CD8-positive, alpha-beta memory T cell (primary cell): ENCODE results near the gene MLH3. TPM values are rescaled to one million over a fixed set of nuclear protein-coding genes. Genes with fewer than 3 reads are reported as not detected.
A peak's percentile ranks its signal among the peaks of the same experiment; 100 is the strongest.

ENCODE experiments used
- CTCF ChIA-PET: fragments of 350-600 bp; sonication (Branson Sonifier 250); formaldehyde crosslinking; loops from one replicate; lab custom pipeline; 2021; ENCODE audit warnings: antibody characterized with exemption; lab: Charles Lee
- POLR2A ChIA-PET: fragments of 350-600 bp; sonication (Branson Sonifier 250); formaldehyde crosslinking; loops from one replicate; lab custom pipeline; 2021; ENCODE audit warnings: antibody characterized with exemption; lab: Charles Lee
- DNase-seq, 5 donors: peaks; one replicate each; pipeline versions ENCODE4 v3.0.0 to v3.0.0-alpha.2; 2020 to 2022; ENCODE audit warnings: mixed read lengths in 1 of 5
- H3K27ac ChIP-seq: one replicate; pipeline ENCODE4 v1.7.0; 2013; ENCODE audit warnings: low read depth, mild to moderate bottlenecking, low read length, moderate library complexity
- H3K27me3 ChIP-seq: 2 replicates; pipeline ENCODE4 v1.7.0; 2013; ENCODE audit warnings: low read length, mild to moderate bottlenecking; ENCODE audit not compliant: insufficient read depth, poor library complexity, severe bottlenecking
- H3K36me3 ChIP-seq: 2 replicates; pipeline ENCODE4 v1.7.0; 2013; ENCODE audit warnings: mild to moderate bottlenecking, low read length, moderate library complexity; ENCODE audit not compliant: insufficient read depth
- H3K4me1 ChIP-seq: 2 replicates; pipeline ENCODE4 v1.7.0; 2013; ENCODE audit warnings: mild to moderate bottlenecking, low read length, moderate library complexity; ENCODE audit not compliant: insufficient read depth
- H3K4me3 ChIP-seq: 2 replicates; pipeline ENCODE4 v1.7.0; 2013; ENCODE audit warnings: mild to moderate bottlenecking, low read length
- H3K9me3 ChIP-seq: 2 replicates; pipeline ENCODE4 v1.7.0; 2013; ENCODE audit warnings: mild to moderate bottlenecking, low read length
- H3K27ac Mint-ChIP-seq, 8 donors: one replicate each; pipeline ENCODE4 v1.8.0; 2020 to 2021; ENCODE audit warnings: mixed read lengths in 8 of 8, mild to moderate bottlenecking in 6 of 8, inconsistent platforms in 3 of 8, moderate library complexity in 3 of 8
- H3K27me3 Mint-ChIP-seq, 2 donors: one replicate each; pipeline ENCODE4 v1.8.0; 2020 to 2021; ENCODE audit warnings: mixed read lengths in 2 of 2, mild to moderate bottlenecking in 1 of 2, moderate library complexity in 1 of 2
- H3K36me3 Mint-ChIP-seq, 3 donors: one replicate each; pipeline ENCODE4 v1.8.0; 2020 to 2021; ENCODE audit warnings: mixed read lengths in 3 of 3, inconsistent platforms in 1 of 3, mild to moderate bottlenecking in 1 of 3
- H3K4me1 Mint-ChIP-seq, 3 donors: one replicate each; pipeline ENCODE4 v1.8.0; 2020 to 2021; ENCODE audit warnings: mixed read lengths in 3 of 3, inconsistent platforms in 1 of 3, mild to moderate bottlenecking in 1 of 3
- H3K4me3 Mint-ChIP-seq, 7 donors: one replicate each; pipeline ENCODE4 v1.8.0; 2020 to 2021; ENCODE audit warnings: mixed read lengths in 7 of 7, mild to moderate bottlenecking in 6 of 7, moderate library complexity in 4 of 7, inconsistent platforms in 2 of 7
- H3K9me3 Mint-ChIP-seq, 5 donors: one replicate each; pipeline ENCODE4 v1.8.0; 2020 to 2022; ENCODE audit warnings: mixed read lengths in 5 of 5, mild to moderate bottlenecking in 3 of 5, moderate library complexity in 2 of 5, inconsistent platforms in 1 of 5
- polyA plus RNA-seq: library from polyadenylated mRNA; unstranded; fragments of 300-500 nt; fragmentation: Illumina TruSeq; gene quantifications from one replicate; pipeline ENCODE4 v1.2.3, GENCODE V29; 2021
- total RNA-seq, 2 experiments: library from RNA; stranded (reverse); gene quantifications; one replicate each; pipeline ENCODE4 v1.2.3, GENCODE V29; 2021

MLH3 gene
- total RNA-seq: 10 to 100 TPM; 16.2 to 16.7 TPM
- polyA plus RNA-seq: 10.4 TPM

- H3K4me3 Mint-ChIP-seq: peak within 1 kb of the TSS; percentile 91 to 95 (median 94)
- ChIA-PET CTCF (interaction anchor here (1.1 to 1.4 kb wide), 2 partner anchors 11 to 14 kb away, joined by 3 read pairs; no protein-coding TSS in a partner anchor), POLR2A (interaction anchor here (0.5 to 3.3 kb wide), 3 partner anchors 13 to 288 kb away, joined by 3 to 12 read pairs (median 5); partner anchors contain the start of genes ACYP1 and EIF2B2)
Observed at GRCh38 chr14:75050852-75051555, at the start of gene MLH3. TSS of gene MLH3 (minus strand) at chr14:75051467. CDS start at chr14:75049655, 1,812 bp downstream.

GRCh38 chr14:75098682-75099081 is 47.4 kb upstream of the MLH3 start:
- DNase-seq: no peak
- Histone ChIP-seq H3K4me1 (no peaks in the 10 kb centered on the region), H3K27ac (no peak overlapping the region), H3K4me3 (no peak overlapping the region), H3K36me3 (peaks cover 39% of the 10 kb centered on the region), H3K9me3 (no peaks in the 10 kb centered on the region), H3K27me3 (no peaks in the 10 kb centered on the region)
- peaks cover 0 to 1% of the 10 kb centered on the region in 2 donors for H3K27me3 Mint-ChIP-seq
- H3K27ac Mint-ChIP-seq: peak overlapping the region in 2 of 8 donors; percentile 3 to 59
- H3K9me3 Mint-ChIP-seq: no peaks in the 10 kb centered on the region
- no peak overlapping the region for H3K4me3 Mint-ChIP-seq
- ChIA-PET POLR2A (no interaction called here), CTCF (interaction anchor here (0.7 to 1.4 kb wide), 4 partner anchors 10 to 43 kb away, joined by 3 to 5 read pairs (median 4); no protein-coding TSS in a partner anchor)
- peaks cover 0 to 5% (median 0%) of the 10 kb centered on the region in 3 donors for H3K4me1 Mint-ChIP-seq
- H3K36me3 Mint-ChIP-seq: peaks cover 21 to 87% (median 32%) of the 10 kb centered on the region in 3 donors

More at GRCh38 chr14:75050852-75051555, at the start of gene MLH3:
- peak; percentile 75 to 87 (median 77) for DNase-seq
- H3K27ac ChIP-seq: peak within 1 kb of the TSS; percentile 79
- peaks cover 16% of the 10 kb centered on the region for H3K4me1 ChIP-seq
- Mint-ChIP-seq H3K27me3 (no peaks in the 10 kb centered on the region), H3K27ac (peak within 1 kb of the TSS; percentile 86 to 96 (median 95)), H3K4me1 (peaks cover 39 to 56% (median 52%) of the 10 kb centered on the region in 3 donors), H3K36me3 (peaks cover 0 to 17% (median 4%) of the 10 kb centered on the region in 3 donors), H3K9me3 (no peaks in the 10 kb centered on the region)
- H3K36me3 ChIP-seq: no peaks in the 10 kb centered on the region
- H3K27me3 ChIP-seq: no peaks in the 10 kb centered on the region
- peak within 1 kb of the TSS; percentile 71 for H3K4me3 ChIP-seq
- H3K9me3 ChIP-seq: no peaks in the 10 kb centered on the region

- H3K4me3 ChIP-seq: no peak overlapping the region
- H3K36me3 Mint-ChIP-seq: peaks cover 21 to 84% (median 29%) of the 10 kb centered on the region in 3 donors
- H3K27me3 Mint-ChIP-seq: peaks cover 0 to 1% of the 10 kb centered on the region in 2 donors
- H3K4me1 Mint-ChIP-seq: peaks cover 0 to 5% (median 0%) of the 10 kb centered on the region in 3 donors
- H3K27ac ChIP-seq: no peak overlapping the region
- POLR2A ChIA-PET: no interaction called here
- H3K9me3 Mint-ChIP-seq: no peaks in the 10 kb centered on the region
- H3K9me3 ChIP-seq: no peaks in the 10 kb centered on the region
- no peaks in the 10 kb centered on the region for H3K27me3 ChIP-seq
- no peak overlapping the region for H3K4me3 Mint-ChIP-seq
- no peak for DNase-seq
- H3K27ac Mint-ChIP-seq: peak overlapping the region in 5 of 8 donors; percentile 3 to 75 (median 36)
- peaks cover 39% of the 10 kb centered on the region for H3K36me3 ChIP-seq
- CTCF ChIA-PET: interaction anchor here (0.7 to 1.1 kb wide), 3 partner anchors 10 to 42 kb away, joined by 3 to 5 read pairs (median 3); no protein-coding TSS in a partner anchor
- H3K4me1 ChIP-seq: no peaks in the 10 kb centered on the region
Observed at GRCh38 chr14:75098212-75098611, 46.9 kb upstream of the MLH3 start.

GRCh38 chr14:75096959-75097358 is 45.7 kb upstream of the MLH3 start:
- Mint-ChIP-seq H3K4me1 (peaks cover 0 to 5% (median 0%) of the 10 kb centered on the region in 3 donors), H3K36me3 (peaks cover 21 to 87% (median 26%) of the 10 kb centered on the region in 3 donors), H3K27me3 (peaks cover 0 to 1% of the 10 kb centered on the region in 2 donors), H3K4me3 (no peak overlapping the region), H3K27ac (no peak overlapping the region), H3K9me3 (no peaks in the 10 kb centered on the region)
- Histone ChIP-seq H3K27me3 (no peaks in the 10 kb centered on the region), H3K4me3 (no peak overlapping the region), H3K27ac (no peak overlapping the region), H3K4me1 (no peaks in the 10 kb centered on the region), H3K9me3 (no peaks in the 10 kb centered on the region), H3K36me3 (peaks cover 39% of the 10 kb centered on the region)
- CTCF ChIA-PET: no interaction called here
- POLR2A ChIA-PET: no interaction called here
- no peak for DNase-seq

- Histone ChIP-seq H3K4me1 (no peaks in the 10 kb centered on the region), H3K36me3 (peaks cover 43% of the 10 kb centered on the region), H3K27me3 (no peaks in the 10 kb centered on the region), H3K9me3 (no peaks in the 10 kb centered on the region), H3K4me3 (no peak overlapping the region), H3K27ac (no peak overlapping the region)
- no peak for DNase-seq
- no peak overlapping the region for H3K4me3 Mint-ChIP-seq
- ChIA-PET POLR2A (no interaction called here), CTCF (interaction anchor here (1.3 kb wide), 1 partner anchor 150 kb away, joined by 3 read pairs; no protein-coding TSS in a partner anchor)
- H3K27me3 Mint-ChIP-seq: peaks cover 0 to 1% of the 10 kb centered on the region in 2 donors
- H3K4me1 Mint-ChIP-seq: peaks cover 0 to 5% (median 0%) of the 10 kb centered on the region in 3 donors
- peaks cover 21 to 87% (median 24%) of the 10 kb centered on the region in 3 donors for H3K36me3 Mint-ChIP-seq
- H3K27ac Mint-ChIP-seq: no peak overlapping the region
- no peaks in the 10 kb centered on the region for H3K9me3 Mint-ChIP-seq
Observed at GRCh38 chr14:75095690-75096089, 44.4 kb upstream of the MLH3 start.

GRCh38 chr14:75094896-75095295 is 43.6 kb upstream of the MLH3 start:
- Mint-ChIP-seq H3K4me1 (peaks cover 0 to 5% (median 0%) of the 10 kb centered on the region in 3 donors), H3K27me3 (peaks cover 0 to 1% of the 10 kb centered on the region in 2 donors), H3K9me3 (no peaks in the 10 kb centered on the region), H3K4me3 (no peak overlapping the region), H3K27ac (no peak overlapping the region), H3K36me3 (peaks cover 19 to 86% (median 21%) of the 10 kb centered on the region in 3 donors)
- Histone ChIP-seq H3K4me1 (no peaks in the 10 kb centered on the region), H3K27me3 (no peaks in the 10 kb centered on the region), H3K36me3 (peaks cover 48% of the 10 kb centered on the region), H3K9me3 (no peaks in the 10 kb centered on the region), H3K4me3 (no peak overlapping the region), H3K27ac (no peak overlapping the region)
- POLR2A ChIA-PET: no interaction called here
- no peak for DNase-seq
- CTCF ChIA-PET: interaction anchor here (0.9 kb wide), 1 partner anchor 203 kb away, joined by 3 read pairs; no protein-coding TSS in a partner anchor

GRCh38 chr14:75092698-75093097 is 41.4 kb upstream of the MLH3 start:
- Histone ChIP-seq H3K27ac (no peak overlapping the region), H3K27me3 (no peaks in the 10 kb centered on the region), H3K36me3 (peaks cover 41% of the 10 kb centered on the region), H3K9me3 (no peaks in the 10 kb centered on the region), H3K4me1 (no peaks in the 10 kb centered on the region), H3K4me3 (no peak overlapping the region)
- H3K36me3 Mint-ChIP-seq: peaks cover 8 to 78% (median 14%) of the 10 kb centered on the region in 3 donors
- no peak overlapping the region for H3K4me3 Mint-ChIP-seq
- H3K27me3 Mint-ChIP-seq: no peaks in the 10 kb centered on the region
- CTCF ChIA-PET: interaction anchor here (1.3 kb wide), 1 partner anchor 188 kb away, joined by 3 read pairs; no protein-coding TSS in a partner anchor
- H3K9me3 Mint-ChIP-seq: no peaks in the 10 kb centered on the region
- H3K27ac Mint-ChIP-seq: no peak overlapping the region
- POLR2A ChIA-PET: no interaction called here
- peaks cover 0 to 5% (median 0%) of the 10 kb centered on the region in 3 donors for H3K4me1 Mint-ChIP-seq
- no peak for DNase-seq
